Breast epithelium (tissue), 4 donors: ENCODE measurements around the gene HPCAL1. TPM values are rescaled to one million over a fixed set of nuclear protein-coding genes. Genes with fewer than 3 reads are reported as not detected.

ENCODE experiments used
- DNase-seq, 2 donors: peaks; one replicate each; pipeline ENCODE4 v3.0.0-alpha.2; 2019; ENCODE audit warnings: low spot score in 2 of 2
- H3K27ac ChIP-seq, 2 donors: fragments of 200-600 bp; sonication (generic) in 1 of 2; one replicate each; pipeline ENCODE4 v1.5.1; 2016 to 2019; ENCODE audit warnings: mild to moderate bottlenecking in 1 of 2
- H3K27me3 ChIP-seq, 2 donors: fragments of 200-600 bp; sonication (generic) in 1 of 2; one replicate each; pipeline versions ENCODE4 v1.5.1 to v1.6.0; 2017 to 2019; ENCODE audit warnings: control low read depth in 1 of 2, mild to moderate bottlenecking in 1 of 2
- H3K36me3 ChIP-seq: fragments of 200-600 bp; one replicate; pipeline ENCODE4 v1.5.1; 2019
- H3K4me1 ChIP-seq, 2 donors: fragments of 200-600 bp; sonication (generic); one replicate each; pipeline ENCODE4 v1.5.1; 2016 to 2019; ENCODE audit warnings: control low read depth in 1 of 2
- H3K4me3 ChIP-seq, 3 donors: fragments of 200-600 bp; sonication (generic); 1 replicate in 2 of 3; 2 replicates in 1 of 3; pipeline ENCODE4 v1.5.1; 2016 to 2019; ENCODE audit warnings: mild to moderate bottlenecking in 3 of 3, moderate library complexity in 2 of 3
- H3K9me3 ChIP-seq, 2 donors: fragments of 200-600 bp; sonication (generic) in 1 of 2; one replicate each; pipeline ENCODE4 v1.5.1; 2016 to 2019; ENCODE audit warnings: control low read depth in 1 of 2
- POLR2A ChIP-seq: fragments of 450-650 bp; IDR thresholded peaks from one replicate; pipeline ENCODE4 v1.6.1; 2016; ENCODE audit warnings: antibody characterized with exemption, mild to moderate bottlenecking, moderate library complexity
- POLR2AphosphoS5 ChIP-seq, 3 donors: sonication (generic); formaldehyde crosslinking; IDR thresholded peaks; one replicate each; pipeline ENCODE4 v1.6.1; 2017; ENCODE audit warnings: antibody characterized with exemption in 3 of 3
- intact Hi-C: fragments of 100-400 bp; cut with DNase I; formaldehyde crosslinking; loops from one replicate; pipeline ENCODE4 v1.15.1; 2023; ENCODE audit warnings: low total_unique reads
- total RNA-seq, 3 donors: library from RNA; depleted of rRNA; stranded (reverse); fragments of >200 nt; gene quantifications; one replicate each; pipeline ENCODE4 v1.1.0, GENCODE V29; 2016
- TF ChIP-seq, protein P1 (sequence below), 3 donors: fragments of 450-650 bp; IDR thresholded peaks; one replicate each; pipeline ENCODE4 v1.5.1; 2016 to 2017; ENCODE audit warnings: antibody characterized with exemption in 3 of 3, mild to moderate bottlenecking in 3 of 3, moderate library complexity in 3 of 3

HPCAL1 gene
- total RNA-seq, 3 donors from 2014 or later, result 38.6 to 41.9 (median 41.6) TPM

DNA sequence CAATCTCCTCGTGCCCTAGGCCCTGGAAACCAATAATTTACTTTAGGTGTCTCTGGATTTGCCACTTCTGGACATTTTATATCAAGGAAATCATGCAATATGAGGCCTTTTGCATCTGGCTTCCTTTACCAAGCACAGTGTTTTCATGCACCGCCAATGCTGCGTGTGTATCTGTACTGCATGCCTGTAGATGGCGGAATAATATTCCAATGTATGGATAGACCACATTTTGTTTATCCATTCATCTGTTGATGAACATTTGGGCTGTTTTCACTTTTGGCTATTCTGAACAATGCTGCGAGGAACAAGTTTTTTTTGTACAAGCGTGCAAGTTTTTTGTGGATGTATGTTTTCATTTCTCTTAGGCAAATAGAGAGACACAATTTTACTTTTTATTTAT, 18.9 kb downstream of the HPCAL1 start:
- no peak overlapping the region for H3K27ac ChIP-seq
- DNase-seq, result no peak

DNA sequence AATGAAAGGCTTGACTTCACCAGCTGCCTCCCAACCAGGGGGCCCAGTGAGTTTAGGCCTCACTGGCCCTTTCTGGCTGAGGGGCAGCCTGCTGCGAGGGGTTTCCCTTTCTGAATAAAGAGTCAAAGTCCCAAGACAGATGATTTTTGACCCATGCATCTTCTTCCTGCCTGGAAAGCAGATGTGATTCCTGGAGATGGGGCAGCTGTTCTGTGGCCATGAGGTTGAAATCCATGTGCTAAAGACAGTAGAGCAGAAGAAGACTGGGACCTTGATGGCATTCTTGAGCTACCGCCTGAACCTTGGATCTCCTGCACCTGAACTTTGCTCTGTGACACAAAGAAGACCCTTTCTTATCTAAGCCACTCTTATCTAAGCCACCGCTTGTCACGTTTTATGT, 19.8 kb downstream of the HPCAL1 start:
- intact Hi-C loops, result no loop called here
- Histone ChIP-seq H3K9me3 (no peaks in the 10 kb centered on the region), H3K27me3 (no peaks in the 10 kb centered on the region), H3K27ac (no peak overlapping the region), H3K36me3 (no peaks in the 10 kb centered on the region), H3K4me1 (no peaks in the 10 kb centered on the region), H3K4me3 (no peak overlapping the region)
- no peak for DNase-seq
- TF ChIP-seq POLR2A (no peak), POLR2AphosphoS5 (IDR thresholded peaks at IDR 0.05) (no peak)
- TF ChIP-seq, protein P1, sequence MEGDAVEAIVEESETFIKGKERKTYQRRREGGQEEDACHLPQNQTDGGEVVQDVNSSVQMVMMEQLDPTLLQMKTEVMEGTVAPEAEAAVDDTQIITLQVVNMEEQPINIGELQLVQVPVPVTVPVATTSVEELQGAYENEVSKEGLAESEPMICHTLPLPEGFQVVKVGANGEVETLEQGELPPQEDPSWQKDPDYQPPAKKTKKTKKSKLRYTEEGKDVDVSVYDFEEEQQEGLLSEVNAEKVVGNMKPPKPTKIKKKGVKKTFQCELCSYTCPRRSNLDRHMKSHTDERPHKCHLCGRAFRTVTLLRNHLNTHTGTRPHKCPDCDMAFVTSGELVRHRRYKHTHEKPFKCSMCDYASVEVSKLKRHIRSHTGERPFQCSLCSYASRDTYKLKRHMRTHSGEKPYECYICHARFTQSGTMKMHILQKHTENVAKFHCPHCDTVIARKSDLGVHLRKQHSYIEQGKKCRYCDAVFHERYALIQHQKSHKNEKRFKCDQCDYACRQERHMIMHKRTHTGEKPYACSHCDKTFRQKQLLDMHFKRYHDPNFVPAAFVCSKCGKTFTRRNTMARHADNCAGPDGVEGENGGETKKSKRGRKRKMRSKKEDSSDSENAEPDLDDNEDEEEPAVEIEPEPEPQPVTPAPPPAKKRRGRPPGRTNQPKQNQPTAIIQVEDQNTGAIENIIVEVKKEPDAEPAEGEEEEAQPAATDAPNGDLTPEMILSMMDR (IDR thresholded peaks at IDR 0.05), result no peak

More for the DNA sequence above, 18.9 kb downstream of the HPCAL1 start:
- Histone ChIP-seq H3K27me3 (no peaks in the 10 kb centered on the region), H3K4me3 (no peak overlapping the region), H3K9me3 (no peaks in the 10 kb centered on the region), H3K36me3 (no peaks in the 10 kb centered on the region), H3K4me1 (no peaks in the 10 kb centered on the region)
- no peak for TF ChIP-seq POLR2A
- TF ChIP-seq, protein P1 (IDR thresholded peaks at IDR 0.05), result no peak
- no peak for TF ChIP-seq POLR2AphosphoS5 (IDR thresholded peaks at IDR 0.05)
- intact Hi-C loops, result no loop called here

DNA sequence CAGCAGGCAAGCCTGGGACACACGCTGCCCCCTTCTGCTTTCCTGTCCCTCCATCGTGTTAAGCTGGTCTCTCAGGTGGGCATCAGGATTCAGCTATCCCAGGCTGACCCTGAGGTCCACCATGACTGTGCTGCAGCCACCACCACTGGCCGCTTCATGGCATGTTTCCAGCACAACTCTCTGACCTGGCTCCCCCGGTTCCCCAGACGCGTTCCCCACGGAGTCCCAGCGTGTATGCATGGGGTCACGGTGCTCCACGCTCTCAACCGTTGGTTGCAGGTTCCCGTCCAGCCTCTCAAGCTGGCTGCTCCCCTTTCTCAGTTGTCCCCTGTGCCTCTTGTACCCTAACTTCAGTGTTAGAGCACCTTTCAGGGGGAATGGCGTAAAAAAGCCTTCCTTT, 20.3 kb downstream of the HPCAL1 start:
- H3K9me3 ChIP-seq, result no peaks in the 10 kb centered on the region
- H3K4me1 ChIP-seq, result no peaks in the 10 kb centered on the region
- intact Hi-C loops, result no loop called here
- H3K27me3 ChIP-seq, result no peaks in the 10 kb centered on the region
- TF ChIP-seq POLR2A (no peak), POLR2AphosphoS5 (IDR thresholded peaks at IDR 0.05) (no peak)
- TF ChIP-seq, protein P1 (IDR thresholded peaks at IDR 0.05), result no peak
- no peaks in the 10 kb centered on the region for H3K36me3 ChIP-seq
- DNase-seq, result no peak
- no peak overlapping the region for H3K4me3 ChIP-seq
- H3K27ac ChIP-seq, result no peak overlapping the region

GRCh38 chr2:10323535-10323934, 20.8 kb downstream of the HPCAL1 start:
- Histone ChIP-seq H3K27ac (no peak overlapping the region), H3K4me3 (no peak overlapping the region), H3K36me3 (no peaks in the 10 kb centered on the region), H3K9me3 (no peaks in the 10 kb centered on the region), H3K27me3 (no peaks in the 10 kb centered on the region), H3K4me1 (no peaks in the 10 kb centered on the region)
- intact Hi-C loops, result no loop called here
- no peak for DNase-seq
- TF ChIP-seq, protein P1 (IDR thresholded peaks at IDR 0.05), result no peak
- TF ChIP-seq POLR2AphosphoS5 (IDR thresholded peaks at IDR 0.05), result no peak
- no peak for TF ChIP-seq POLR2A

DNA sequence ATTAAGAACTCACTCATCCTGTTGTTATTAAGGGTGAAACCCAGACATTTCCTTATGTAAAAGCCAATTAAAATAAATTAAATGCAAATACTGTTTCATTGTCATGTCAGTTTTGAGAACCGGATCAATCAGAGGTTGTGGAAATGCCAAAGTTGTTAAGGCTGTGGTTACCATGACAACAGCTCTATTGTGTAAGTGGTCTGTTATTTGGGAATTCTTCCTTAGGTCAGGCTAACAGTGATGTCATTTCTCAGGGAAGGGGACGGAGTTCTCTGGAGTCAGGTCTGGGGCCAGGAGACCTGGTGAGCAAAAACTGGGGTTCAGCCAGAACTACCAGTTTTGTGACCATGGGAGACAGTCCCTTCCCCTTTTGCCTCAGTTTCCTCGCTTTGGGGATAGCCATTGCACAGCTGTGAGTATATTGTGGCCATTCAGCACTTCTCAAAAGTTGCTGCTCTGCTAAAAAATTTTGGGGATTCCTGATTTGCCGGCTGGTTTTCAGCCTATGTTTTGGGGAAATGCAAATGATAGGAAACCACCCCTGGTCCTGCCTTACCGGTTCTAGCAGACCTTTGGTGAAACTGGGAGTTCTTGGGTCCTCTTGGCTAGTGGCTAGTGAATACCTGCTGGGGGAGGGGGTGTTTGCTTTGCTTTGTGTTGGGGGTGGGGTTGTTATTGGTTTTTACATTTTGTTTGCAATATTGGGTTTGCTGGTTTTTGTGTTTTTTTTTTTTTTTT, 21.6 kb downstream of the HPCAL1 start:
- Histone ChIP-seq H3K36me3 (no peaks in the 10 kb centered on the region), H3K27ac (no peak overlapping the region), H3K9me3 (no peaks in the 10 kb centered on the region), H3K27me3 (no peaks in the 10 kb centered on the region), H3K4me1 (no peaks in the 10 kb centered on the region), H3K4me3 (no peak overlapping the region)
- no peak for DNase-seq
- intact Hi-C loops, result no loop called here
- TF ChIP-seq POLR2A (no peak), POLR2AphosphoS5 (IDR thresholded peaks at IDR 0.05) (no peak)
- TF ChIP-seq, protein P1 (IDR thresholded peaks at IDR 0.05), result no peak
